K562 (cell line): Measurements from ENCODE around the gene PRDM4.

Experiments used
- CBFB ChIP-seq: sonication (generic); formaldehyde crosslinking; IDR thresholded peaks from 2 replicates; pipeline ENCODE4 v1.4.0; 2020; ENCODE audit warnings: mild to moderate bottlenecking, missing genetic modification reagents
- CEBPB ChIP-seq: fragments of 450-650 bp; IDR thresholded peaks from 2 replicates; pipeline ENCODE4 v1.6.1; 2016; ENCODE audit warnings: missing genetic modification characterization, missing compliant biosample characterization
- CTCF ChIP-seq, 3 experiments: IDR thresholded peaks in 2 of 3; conservative IDR thresholded peaks in 1 of 3; 2 replicates each; pipeline ENCODE4 v1.5.1; 2011 to 2012; ENCODE audit warnings: low read length in 3 of 3, mild to moderate bottlenecking in 3 of 3, control low read depth in 2 of 3, improper control_type of control experiment in 1 of 3, inconsistent platforms in 1 of 3, low read depth in 1 of 3, mixed read lengths in 1 of 3, moderate library complexity in 1 of 3; ENCODE audit not compliant: insufficient read depth in 2 of 3
- ELK1 ChIP-seq: sonication (generic); formaldehyde crosslinking; IDR thresholded peaks from 2 replicates; pipeline ENCODE4 v1.8.1; 2022; ENCODE audit warnings: missing genetic modification reagents
- EZH2 ChIP-seq: IDR thresholded peaks from 2 replicates; pipeline ENCODE4 v1.6.1; 2012; ENCODE audit warnings: low read depth, mild to moderate bottlenecking, inconsistent platforms, low read length, borderline replicate concordance
- NCOA6 ChIP-seq: fragments of 450-650 bp; IDR thresholded peaks from 2 replicates; pipeline ENCODE4 v1.6.1; 2017; ENCODE audit warnings: mild to moderate bottlenecking
- NFIX ChIP-seq: fragments of 250-450 bp; sonication (Bioruptor Pico); IDR thresholded peaks from 2 replicates; pipeline ENCODE4 v1.4.0; 2020; ENCODE audit warnings: low read depth, mild to moderate bottlenecking, moderate library complexity
- NRF1 ChIP-seq, 2 experiments: fragments of 450-650 bp; IDR thresholded peaks in 1 of 2; conservative IDR thresholded peaks in 1 of 2; 2 replicates each; pipeline ENCODE4 v1.6.1; 2014; ENCODE audit warnings: mild to moderate bottlenecking in 2 of 2

DNA sequence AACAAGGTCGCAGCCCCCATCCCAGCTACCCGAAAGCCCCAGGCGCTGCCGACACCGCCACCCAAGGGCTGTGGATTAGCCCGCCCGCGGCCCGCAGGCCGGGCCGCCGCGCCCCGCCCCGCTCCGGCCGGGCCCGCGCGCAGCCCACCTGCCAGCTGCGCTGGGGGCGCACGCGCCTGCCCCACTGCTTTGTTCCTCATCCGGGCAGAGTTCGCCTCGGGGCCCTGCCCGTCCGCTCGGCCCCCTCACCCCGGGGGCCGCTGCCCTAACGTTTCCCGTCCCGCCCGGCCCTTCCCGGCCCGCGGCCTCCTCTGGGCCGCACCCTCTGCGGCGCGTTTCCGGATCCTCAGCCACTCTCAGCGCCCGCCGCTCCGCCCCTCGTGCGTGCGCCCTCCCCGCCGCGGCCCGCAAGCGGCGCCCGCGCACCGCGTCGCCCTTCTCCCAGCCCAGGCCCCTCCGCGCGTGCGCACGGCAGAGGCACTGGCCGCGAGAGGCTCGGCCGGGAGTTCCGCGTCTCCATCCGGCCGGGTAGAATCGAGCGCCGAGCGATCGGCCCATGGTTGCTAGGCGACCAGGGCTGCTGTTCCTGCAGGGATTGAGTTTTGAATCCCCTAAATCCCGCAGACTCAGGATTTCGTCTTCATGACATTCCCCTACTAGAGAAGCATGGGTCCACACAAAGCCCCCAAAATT lies at the start of gene PRDM4:
- TF ChIP-seq ELK1 (CRISPR knock-in tag): no peak
- no peak for TF ChIP-seq EZH2
- TF ChIP-seq CTCF (IDR thresholded peaks at IDR 0.05 in 2 of 3, conservative IDR thresholded peaks at IDR 0.05 in 1 of 3; ENCODE audit: insufficient read depth in 2 of 3, low read depth in 1 of 3, low read length in 3 of 3): peak in 2 of 3 experiments; percentile 64 to 79; a peak in 5 of 6 replicates
- TF ChIP-seq CEBPB (tag): no peak
- no peak for TF ChIP-seq CBFB (CRISPR knock-in tag)
- TF ChIP-seq NFIX (CRISPR knock-in tag): no peak
- no peak for TF ChIP-seq NCOA6
- peak; percentile 96 to 97 for TF ChIP-seq NRF1 (conservative IDR thresholded peaks at IDR 0.05 in 1 of 2, IDR thresholded peaks at IDR 0.05 in 1 of 2)
